ENCODE results near the gene GSTM3. TPM values are rescaled to one million over a fixed set of nuclear protein-coding genes. Genes with fewer than 3 reads are reported as not detected.

The GSTM3 gene
- total and polyA plus RNA-seq, 2 of the 13 experiments (the other 11 are each of a cell fraction or from before 2014, with no cell fraction given): 127 to 142 TPM

DNA sequence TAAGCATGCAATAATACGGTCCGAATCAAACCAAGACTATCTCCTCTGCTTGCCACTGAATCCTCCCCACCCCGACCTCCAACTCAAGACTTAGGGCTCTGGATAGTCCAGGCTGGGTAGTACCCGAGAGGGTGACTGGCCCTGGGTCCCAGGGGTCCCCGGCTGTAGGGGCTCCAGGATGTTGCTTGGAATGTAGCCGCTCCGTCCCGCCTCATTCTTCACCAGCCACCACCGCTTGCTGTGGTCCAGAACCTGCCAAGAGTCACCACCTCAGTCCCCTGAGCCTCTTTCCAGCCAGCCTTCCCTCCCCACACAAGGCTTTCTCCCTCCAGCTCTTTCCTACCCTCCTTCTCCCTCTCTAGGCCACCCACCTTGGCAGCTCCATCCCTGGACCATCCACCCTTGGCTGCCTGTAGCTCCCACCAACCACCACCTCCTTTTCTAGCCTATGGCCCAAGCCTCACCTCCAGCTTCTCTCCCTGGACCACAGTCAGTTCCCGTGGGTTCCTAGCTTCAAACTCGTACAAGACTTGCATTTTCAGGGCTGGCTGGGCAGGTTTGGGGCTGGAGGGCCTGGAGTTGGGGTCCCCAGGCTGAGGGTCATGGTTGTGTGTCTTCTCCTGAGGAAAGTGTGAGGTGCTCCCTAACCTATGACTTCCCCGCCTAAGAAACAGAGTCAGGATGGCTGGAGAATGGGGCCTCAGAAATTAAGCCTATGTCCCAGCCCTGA is 10.9 kb upstream of the GSTM3 start:
- WGBS (ENCODE audit: low lambda C conversion rate): 96% methylated on average over 11 of the region's 12 CpGs
- Histone ChIP-seq H3K9ac (ENCODE audit: insufficient read depth, low read depth, low read length) (no peak overlapping the region), H3K79me2 (ENCODE audit: insufficient read depth, low read length) (no peaks in the 10 kb centered on the region), H3K4me2 (ENCODE audit: low read depth, low read length) (no peak overlapping the region), H3K27me3 (ENCODE audit: control insufficient read depth in 1 of 2, insufficient read depth in 2 of 2, low read length in 2 of 2) (no peaks in the 10 kb centered on the region), H4K20me1 (ENCODE audit: insufficient read depth, low read length) (no peaks in the 10 kb centered on the region; the same call in 1 of the 2 replicates), H3K4me3 (replicated peaks in 1 of 3; ENCODE audit: insufficient read depth in 1 of 3, low read depth in 2 of 3, low read length in 3 of 3) (no peak overlapping the region), H3K4me1 (ENCODE audit: insufficient read depth, low read length) (no peaks in the 10 kb centered on the region), H3K27ac (ENCODE audit: extremely low read length, insufficient read depth, low read length) (no peak overlapping the region), H2AFZ (ENCODE audit: low read length) (no peak overlapping the region), H3K9me3 (ENCODE audit: low read length) (no peaks in the 10 kb centered on the region), H3K36me3 (replicated peaks in 1 of 2; ENCODE audit: control insufficient read depth in 1 of 2, insufficient read depth in 2 of 2, low read length in 2 of 2) (peaks cover 5 to 18% of the 10 kb centered on the region in 2 experiments; a peak in 4 of 5 replicates)
- FAIRE-seq: no peak
- no TSS peak for BruUV-seq (replicated peaks)
- in situ Hi-C loops (cut with HindIII; ENCODE audit: extremely low pct_ligation_motif_present, low pct_unique_long_range_greater_than_20kb) (no loop called here), intact Hi-C loops (cut with micrococcal nuclease; ENCODE audit: unreplicated experiment) (no loop called here)
- TF ChIP-seq, protein P1, sequence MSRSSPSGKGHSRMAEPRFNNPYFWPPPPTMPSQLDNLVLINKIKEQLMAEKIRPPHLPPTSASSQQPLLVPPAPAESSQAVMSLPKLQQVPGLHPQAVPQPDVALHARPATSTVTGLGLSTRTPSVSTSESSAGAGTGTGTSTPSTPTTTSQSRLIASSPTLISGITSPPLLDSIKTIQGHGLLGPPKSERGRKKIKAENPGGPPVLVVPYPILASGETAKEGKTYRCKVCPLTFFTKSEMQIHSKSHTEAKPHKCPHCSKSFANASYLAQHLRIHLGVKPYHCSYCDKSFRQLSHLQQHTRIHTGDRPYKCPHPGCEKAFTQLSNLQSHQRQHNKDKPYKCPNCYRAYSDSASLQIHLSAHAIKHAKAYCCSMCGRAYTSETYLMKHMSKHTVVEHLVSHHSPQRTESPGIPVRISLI (CRISPR knock-in tag; IDR thresholded peaks at IDR 0.05; ENCODE audit: borderline replicate concordance): no peak
- no peak for TF ChIP-seq ZNF275 (CRISPR knock-in tag; IDR thresholded peaks at IDR 0.05; ENCODE audit: borderline replicate concordance)
- no peak for TF ChIP-seq MEIS2 (CRISPR knock-in tag; IDR thresholded peaks at IDR 0.05)
- no peak for TF ChIP-seq ZNF883 (CRISPR knock-in tag; IDR thresholded peaks at IDR 0.05; ENCODE audit: not compliant biosample characterization)
- no peak for TF ChIP-seq SP5 (CRISPR knock-in tag; IDR thresholded peaks at IDR 0.05; ENCODE audit: borderline replicate concordance, low read depth)
- no peak for TF ChIP-seq ZNF710 (CRISPR knock-in tag; IDR thresholded peaks at IDR 0.05; ENCODE audit: borderline replicate concordance)
- no peak for TF ChIP-seq KDM3A (CRISPR knock-in tag; IDR thresholded peaks at IDR 0.05; ENCODE audit: low read depth)
- no peak for TF ChIP-seq ZNF746 (CRISPR knock-in tag; IDR thresholded peaks at IDR 0.05)
- no peak for TF ChIP-seq ZNF33A (CRISPR knock-in tag; IDR thresholded peaks at IDR 0.05; ENCODE audit: borderline replicate concordance)
- TF ChIP-seq IKZF4 (CRISPR knock-in tag; IDR thresholded peaks at IDR 0.05; ENCODE audit: borderline replicate concordance, low read depth, not compliant biosample characterization): no peak
- no peak for TF ChIP-seq ZNF12 (CRISPR knock-in tag; IDR thresholded peaks at IDR 0.05)
- no peak for TF ChIP-seq PCBP1 (IDR thresholded peaks at IDR 0.05; ENCODE audit: borderline replicate concordance, low read depth, low read length)
- no peak for TF ChIP-seq USF2 (IDR thresholded peaks at IDR 0.05; ENCODE audit: low read depth, low read length)
- no peak for TF ChIP-seq USF2 (CRISPR knock-in tag; IDR thresholded peaks at IDR 0.05; ENCODE audit: borderline replicate concordance)
- no peak for TF ChIP-seq KAT2B (IDR thresholded peaks at IDR 0.05; ENCODE audit: borderline replicate concordance, low read depth, low read length)
- ATAC-seq: no peak; the same call in none of the 3 replicates
- POLR2A ChIA-PET: interaction anchor here (0.8 to 1.1 kb wide), 2 partner anchors 12 to 17 kb away, joined by 3 to 4 read pairs; partner anchors contain the start of gene EPS8L3
- DNase-seq (ENCODE audit: low spot score): no peak
- CTCF ChIA-PET (ENCODE audit: low intra/inter-chr PET ratio, low total read pairs): no interaction called here

All from HepG2 (cell line).